Activated CD4-positive, CD25-positive, alpha-beta regulatory T cell treated with anti-CD3 and anti-CD28 coated beads, Interleukin-2, amount 50 U/mL, for 24 hours (primary cell): ENCODE measurements around the gene CPA3.

ENCODE experiments used
- ATAC-seq, 2 donors: fragments of 150-1000 bp; cut with Tn5 transposase; one replicate each; pipeline ENCODE4 v1.10.0; 2021; ENCODE audit warnings: mild to moderate bottlenecking in 1 of 2, moderate library complexity in 1 of 2

Gene CPA3

GRCh38 chr3:148922467-148922866 lies 57.4 kb downstream of the CPA3 start:
- ATAC-seq, result no peak

- ATAC-seq, result no peak
Observed at GRCh38 chr3:148923592-148923991, 58.5 kb downstream of the CPA3 start.

GRCh38 chr3:148924562-148924961 lies 59.5 kb downstream of the CPA3 start:
- no peak for ATAC-seq

GRCh38 chr3:148925845-148926244 lies 60.7 kb downstream of the CPA3 start:
- no peak for ATAC-seq

- ATAC-seq, result no peak
Observed at GRCh38 chr3:148930752-148931151, 65.7 kb downstream of the CPA3 start.

- no peak for ATAC-seq
Observed at GRCh38 chr3:148931574-148931973, 66.5 kb downstream of the CPA3 start.

- no peak for ATAC-seq
Observed at GRCh38 chr3:148932972-148933371, 67.9 kb downstream of the CPA3 start.

GRCh38 chr3:148937467-148938255 lies 72.6 kb downstream of the CPA3 start:
- ATAC-seq, result no peak

- ATAC-seq, result no peak
Observed at GRCh38 chr3:148938306-148938705, 73.2 kb downstream of the CPA3 start.

GRCh38 chr3:148938936-148939335 lies 73.8 kb downstream of the CPA3 start:
- ATAC-seq, result no peak

GRCh38 chr3:148940983-148941382 lies 75.9 kb downstream of the CPA3 start:
- ATAC-seq, result no peak

GRCh38 chr3:148943506-148944205 lies 78.6 kb downstream of the CPA3 start:
- ATAC-seq, result peak; percentile 93 to 96

- ATAC-seq, result no peak
Observed at GRCh38 chr3:148945116-148945515, 80.0 kb downstream of the CPA3 start.
